H9 (cell line): ENCODE results near the gene VIPR2. TPM values are rescaled to one million over a fixed set of nuclear protein-coding genes. Genes with fewer than 3 reads are reported as not detected.
A peak's percentile ranks its signal among the peaks of the same experiment; 100 is the strongest.

Source experiments
- DNase-seq: peaks from one replicate; pipeline ENCODE4 v3.0.0-alpha.2; 2017
- H2AFZ ChIP-seq: one replicate; pipeline ENCODE4 v1.6.1; 2013; ENCODE audit warnings: mild to moderate bottlenecking, low read length, control low read depth, moderate library complexity
- H2AK5ac ChIP-seq: 2 replicates; pipeline ENCODE4 v1.6.1; 2013; ENCODE audit warnings: low read length, control low read depth, mixed read lengths; ENCODE audit not compliant: insufficient read length
- H2BK120ac ChIP-seq: one replicate; pipeline ENCODE4 v1.6.1; 2013; ENCODE audit warnings: low read depth, mild to moderate bottlenecking, low read length, control low read depth, inconsistent platforms; ENCODE audit not compliant: poor library complexity, severe bottlenecking
- H2BK12ac ChIP-seq: 2 replicates; pipeline ENCODE4 v1.6.1; 2013; ENCODE audit warnings: low read length, control low read depth, mixed read lengths, low read depth; ENCODE audit not compliant: insufficient read length
- H2BK15ac ChIP-seq: 2 replicates; pipeline ENCODE4 v1.6.1; 2013; ENCODE audit warnings: low read depth, low read length, control low read depth
- H2BK20ac ChIP-seq: one replicate; pipeline ENCODE4 v1.6.1; 2013; ENCODE audit warnings: low read depth, mild to moderate bottlenecking, low read length, control low read depth, inconsistent platforms; ENCODE audit not compliant: poor library complexity, severe bottlenecking
- H2BK5ac ChIP-seq: 2 replicates; pipeline ENCODE4 v1.6.1; 2013; ENCODE audit warnings: low read length, control low read depth, mixed read lengths; ENCODE audit not compliant: insufficient read length
- H3K14ac ChIP-seq: 2 replicates; pipeline ENCODE4 v1.6.1; 2013; ENCODE audit warnings: low read length, control low read depth; ENCODE audit not compliant: insufficient read depth
- H3K18ac ChIP-seq: 2 replicates; pipeline ENCODE4 v1.6.1; 2013; ENCODE audit warnings: low read depth, mild to moderate bottlenecking, mixed read lengths, low read length, control low read depth; ENCODE audit not compliant: insufficient read length
- H3K23ac ChIP-seq: 2 replicates; pipeline ENCODE4 v1.6.1; 2013; ENCODE audit warnings: low read length, control low read depth, mixed read lengths, low read depth; ENCODE audit not compliant: insufficient read length
- H3K23me2 ChIP-seq: 2 replicates; pipeline ENCODE4 v1.6.1; 2013; ENCODE audit warnings: low read depth, mild to moderate bottlenecking, mixed read lengths, low read length, control low read depth; ENCODE audit not compliant: insufficient read length, poor library complexity, severe bottlenecking
- H3K27ac ChIP-seq: 2 replicates; pipeline ENCODE4 v1.5.1; 2013; ENCODE audit warnings: low read length, control low read depth, mixed read lengths, low read depth; ENCODE audit not compliant: insufficient read length
- H3K27me3 ChIP-seq: 2 replicates; pipeline ENCODE4 v1.6.1; 2013; ENCODE audit warnings: low read length, control low read depth, inconsistent platforms; ENCODE audit not compliant: insufficient read depth
- H3K4ac ChIP-seq: 2 replicates; pipeline ENCODE4 v1.6.1; 2013; ENCODE audit warnings: low read depth, mild to moderate bottlenecking, control low read depth, inconsistent platforms, low read length, moderate library complexity
- H3K4me1 ChIP-seq: 2 replicates; pipeline ENCODE4 v1.6.1; 2013; ENCODE audit warnings: low read length, control low read depth, inconsistent platforms; ENCODE audit not compliant: insufficient read depth
- H3K4me2 ChIP-seq: 2 replicates; pipeline ENCODE4 v1.6.1; 2013; ENCODE audit warnings: low read length, control low read depth, mixed read lengths; ENCODE audit not compliant: insufficient read length, insufficient read depth
- H3K56ac ChIP-seq: 2 replicates; pipeline ENCODE4 v1.6.1; 2013; ENCODE audit warnings: low read depth, mild to moderate bottlenecking, mixed read lengths, low read length, control low read depth; ENCODE audit not compliant: insufficient read length
- H3K79me1 ChIP-seq: 2 replicates; pipeline ENCODE4 v1.6.1; 2013; ENCODE audit warnings: low read depth, mild to moderate bottlenecking, moderate library complexity, low read length, control low read depth, inconsistent platforms; ENCODE audit not compliant: insufficient read depth, poor library complexity, severe bottlenecking
- H3K79me2 ChIP-seq: 2 replicates; pipeline ENCODE4 v1.6.1; 2013; ENCODE audit warnings: low read length, control low read depth, inconsistent platforms; ENCODE audit not compliant: insufficient read depth
- H3K9ac ChIP-seq: 2 replicates; pipeline ENCODE4 v1.6.1; 2013; ENCODE audit warnings: low read length, control low read depth, mixed read lengths; ENCODE audit not compliant: insufficient read length; ENCODE audit errors: extremely low read depth
- H3K9me3 ChIP-seq: one replicate; pipeline ENCODE4 v1.6.1; 2013; ENCODE audit warnings: low read depth, low read length, inconsistent platforms; ENCODE audit not compliant: control insufficient read depth
- H3T11ph ChIP-seq: one replicate; pipeline ENCODE4 v1.6.1; 2013; ENCODE audit warnings: mild to moderate bottlenecking, low read length, control low read depth, inconsistent platforms
- H4K20me1 ChIP-seq: one replicate; pipeline ENCODE4 v1.6.1; 2013; ENCODE audit not compliant: control insufficient read depth, insufficient read length, insufficient read depth
- H4K5ac ChIP-seq: 2 replicates; pipeline ENCODE4 v1.6.1; 2013; ENCODE audit warnings: low read depth, mild to moderate bottlenecking, mixed read lengths, low read length, control low read depth; ENCODE audit not compliant: insufficient read length
- H4K8ac ChIP-seq: replicated peaks from 2 replicates; pipeline ENCODE4 v1.6.1; 2013; ENCODE audit warnings: low read length, control low read depth, mixed read lengths, low read depth; ENCODE audit not compliant: insufficient read length
- H4K91ac ChIP-seq: 2 replicates; pipeline ENCODE4 v1.6.1; 2013; ENCODE audit warnings: low read depth, mild to moderate bottlenecking, moderate library complexity, mixed read lengths, low read length, control low read depth; ENCODE audit not compliant: insufficient read length
- H3K27ac Mint-ChIP-seq, 3 experiments: 2 replicates in 2 of 3; 3 replicates in 1 of 3; pipeline ENCODE4 v1.8.0; 2020 to 2021; ENCODE audit warnings: mixed read lengths in 3 of 3, mild to moderate bottlenecking in 1 of 3, moderate library complexity in 1 of 3
- H3K27me3 Mint-ChIP-seq: 2 replicates; pipeline ENCODE4 v1.8.0; 2021; ENCODE audit warnings: low read depth, mild to moderate bottlenecking, moderate library complexity, mixed read lengths
- H3K36me3 Mint-ChIP-seq, 3 experiments: 2 replicates in 2 of 3; 3 replicates in 1 of 3; pipeline ENCODE4 v1.8.0; 2020 to 2021; ENCODE audit warnings: low read depth in 3 of 3, mixed read lengths in 3 of 3; ENCODE audit not compliant: insufficient read depth in 1 of 3
- H3K4me1 Mint-ChIP-seq, 2 experiments: 2 replicates each; pipeline ENCODE4 v1.8.0; 2020; ENCODE audit warnings: mixed read lengths in 2 of 2
- H3K4me3 Mint-ChIP-seq, 2 experiments: 2 replicates in 1 of 2; 3 replicates in 1 of 2; pipeline ENCODE4 v1.8.0; 2020 to 2021; ENCODE audit warnings: mild to moderate bottlenecking in 2 of 2, mixed read lengths in 2 of 2, moderate library complexity in 1 of 2
- H3K9me3 Mint-ChIP-seq, 2 experiments: 2 replicates in 1 of 2; 3 replicates in 1 of 2; pipeline ENCODE4 v1.8.0; 2020; ENCODE audit warnings: mild to moderate bottlenecking in 2 of 2, mixed read lengths in 2 of 2, moderate library complexity in 1 of 2
- CTCF ChIP-seq: fragments of 200-600 bp; sonication (generic); conservative IDR thresholded peaks from 3 replicates; pipeline ENCODE4 v1.8.0; 2021; ENCODE audit warnings: antibody characterized with exemption, mild to moderate bottlenecking
- WGBS: extraction: QIAGEN DNeasy Blood & Tissue Kit; methylation state at CpG from one replicate; pipeline ENCODE4 v1.1.7; 2013; ENCODE audit warnings: missing lambda C conversion rate, low lambda C conversion rate, mixed read lengths; ENCODE audit not compliant: insufficient read length; ENCODE audit errors: extremely low coverage; 5-methylcytosine and 5-hydroxymethylcytosine counted together
- total RNA-seq: library from RNA; stranded (reverse); gene quantifications from 2 replicates; pipeline ENCODE4 v1.2.1, GENCODE V29; 2021

Gene VIPR2
- total RNA-seq, 1 experiment from 2014 or later = 1.6 TPM

GRCh38 chr7:159064121-159064815, 80.4 kb downstream of the VIPR2 start:
- Mint-ChIP-seq H3K4me1 (peaks cover 0 to 3% of the 10 kb centered on the region in 2 experiments; a peak in 2 of 4 replicates), H3K4me3 (no peak overlapping the region), H3K27ac (peak overlapping the region in 1 of 3 experiments; percentile 83; a peak in 1 of 7 replicates), H3K9me3 (peaks cover 0 to 3% of the 10 kb centered on the region in 2 experiments; a peak in 2 of 5 replicates), H3K27me3 (peaks cover 13% of the 10 kb centered on the region), H3K36me3 (peaks cover 0 to 5% (median 2%) of the 10 kb centered on the region in 3 experiments; a peak in 2 of 7 replicates)
- H2AK5ac ChIP-seq = no peak overlapping the region
- no peak overlapping the region for H3K27ac ChIP-seq
- H3K56ac ChIP-seq = no peak overlapping the region
- H3K79me1 ChIP-seq = no peaks in the 10 kb centered on the region
- no peak overlapping the region for H4K8ac ChIP-seq
- no peak overlapping the region for H3K23ac ChIP-seq
- H2BK5ac ChIP-seq = no peak overlapping the region
- no peak overlapping the region for H3T11ph ChIP-seq
- no peak for DNase-seq
- H3K9ac ChIP-seq = no peak overlapping the region
- no peak overlapping the region for H3K18ac ChIP-seq
- no CpG with 5 or more reads among the region's 48 CpGs for WGBS
- no peak overlapping the region for H2BK12ac ChIP-seq
- no peak for TF ChIP-seq CTCF
- no peaks in the 10 kb centered on the region for H3K79me2 ChIP-seq
- no peak overlapping the region for H2AFZ ChIP-seq
- no peak overlapping the region for H4K91ac ChIP-seq
- H3K27me3 ChIP-seq = no peaks in the 10 kb centered on the region
- H2BK15ac ChIP-seq = no peak overlapping the region
- H2BK20ac ChIP-seq = no peak overlapping the region
- no peaks in the 10 kb centered on the region for H4K20me1 ChIP-seq
- no peak overlapping the region for H3K4ac ChIP-seq
- no peak overlapping the region for H2BK120ac ChIP-seq
- peaks cover 3% of the 10 kb centered on the region for H3K23me2 ChIP-seq
- H3K9me3 ChIP-seq = no peaks in the 10 kb centered on the region
- H3K14ac ChIP-seq = no peak overlapping the region
- H4K5ac ChIP-seq = no peak overlapping the region
- no peak overlapping the region for H3K4me2 ChIP-seq
- no peaks in the 10 kb centered on the region; the same call in 1 of the 2 replicates for H3K4me1 ChIP-seq
